Measurements from ENCODE around the gene STPG4.
A peak's percentile ranks its signal among the peaks of the same experiment; 100 is the strongest.

The STPG4 gene

GRCh38 chr2:47161475-47161874 lies 6.4 kb upstream of the STPG4 start:
- TF ChIP-seq, protein P1, sequence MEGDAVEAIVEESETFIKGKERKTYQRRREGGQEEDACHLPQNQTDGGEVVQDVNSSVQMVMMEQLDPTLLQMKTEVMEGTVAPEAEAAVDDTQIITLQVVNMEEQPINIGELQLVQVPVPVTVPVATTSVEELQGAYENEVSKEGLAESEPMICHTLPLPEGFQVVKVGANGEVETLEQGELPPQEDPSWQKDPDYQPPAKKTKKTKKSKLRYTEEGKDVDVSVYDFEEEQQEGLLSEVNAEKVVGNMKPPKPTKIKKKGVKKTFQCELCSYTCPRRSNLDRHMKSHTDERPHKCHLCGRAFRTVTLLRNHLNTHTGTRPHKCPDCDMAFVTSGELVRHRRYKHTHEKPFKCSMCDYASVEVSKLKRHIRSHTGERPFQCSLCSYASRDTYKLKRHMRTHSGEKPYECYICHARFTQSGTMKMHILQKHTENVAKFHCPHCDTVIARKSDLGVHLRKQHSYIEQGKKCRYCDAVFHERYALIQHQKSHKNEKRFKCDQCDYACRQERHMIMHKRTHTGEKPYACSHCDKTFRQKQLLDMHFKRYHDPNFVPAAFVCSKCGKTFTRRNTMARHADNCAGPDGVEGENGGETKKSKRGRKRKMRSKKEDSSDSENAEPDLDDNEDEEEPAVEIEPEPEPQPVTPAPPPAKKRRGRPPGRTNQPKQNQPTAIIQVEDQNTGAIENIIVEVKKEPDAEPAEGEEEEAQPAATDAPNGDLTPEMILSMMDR (IDR thresholded peaks at IDR 0.05) = no peak
- Mint-ChIP-seq H3K36me3 (ENCODE audit: low read depth) (peaks cover 84% of the 10 kb centered on the region), H3K4me3 (no peak overlapping the region), H3K9me3 (no peaks in the 10 kb centered on the region), H3K27ac (no peak overlapping the region), H3K4me1 (peaks cover 25% of the 10 kb centered on the region), H3K27me3 (ENCODE audit: low read depth, poor library complexity) (peaks cover 4% of the 10 kb centered on the region)
- DNase-seq = no peak

GRCh38 chr2:47160660-47161059 lies 5.6 kb upstream of the STPG4 start:
- Mint-ChIP-seq H3K4me3 (no peak overlapping the region), H3K9me3 (no peaks in the 10 kb centered on the region), H3K36me3 (ENCODE audit: low read depth) (peaks cover 80% of the 10 kb centered on the region), H3K4me1 (peaks cover 21% of the 10 kb centered on the region), H3K27me3 (ENCODE audit: low read depth, poor library complexity) (peaks cover 4% of the 10 kb centered on the region), H3K27ac (no peak overlapping the region)
- no peak for DNase-seq
- TF ChIP-seq, protein P1 (IDR thresholded peaks at IDR 0.05) = no peak

GRCh38 chr2:47160211-47160610 lies 5.1 kb upstream of the STPG4 start:
- Mint-ChIP-seq H3K27ac (no peak overlapping the region), H3K9me3 (no peaks in the 10 kb centered on the region), H3K4me3 (no peak overlapping the region), H3K36me3 (ENCODE audit: low read depth) (peaks cover 75% of the 10 kb centered on the region), H3K4me1 (peaks cover 17% of the 10 kb centered on the region), H3K27me3 (ENCODE audit: low read depth, poor library complexity) (peaks cover 4% of the 10 kb centered on the region)
- TF ChIP-seq, protein P1 (IDR thresholded peaks at IDR 0.05) = no peak
- DNase-seq = no peak

DNA sequence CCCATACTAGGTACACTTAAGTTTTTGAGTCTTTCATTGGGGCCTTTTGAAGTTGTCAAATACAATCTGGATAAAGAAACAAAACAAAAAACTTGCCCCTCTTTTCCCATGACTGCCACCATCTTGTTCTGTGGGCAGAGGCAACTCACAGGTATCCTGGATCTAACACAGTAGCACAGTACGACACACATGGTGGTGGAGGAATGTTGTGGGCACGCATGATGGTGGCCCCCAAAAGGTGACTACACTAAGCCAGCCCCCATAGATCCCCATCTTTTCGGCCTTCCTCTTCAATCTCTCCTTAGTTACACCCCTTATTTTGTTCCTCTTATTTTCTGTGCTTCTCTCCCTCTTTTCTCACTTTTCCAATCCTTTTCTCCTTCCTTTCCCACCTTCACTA lies 4.5 kb upstream of the STPG4 start:
- Mint-ChIP-seq H3K4me3 (no peak overlapping the region), H3K9me3 (no peaks in the 10 kb centered on the region), H3K36me3 (ENCODE audit: low read depth) (peaks cover 73% of the 10 kb centered on the region), H3K4me1 (peaks cover 14% of the 10 kb centered on the region), H3K27ac (peak overlapping the region; percentile 85), H3K27me3 (ENCODE audit: low read depth, poor library complexity) (peaks cover 4% of the 10 kb centered on the region)
- DNase-seq = no peak
- TF ChIP-seq, protein P1 (IDR thresholded peaks at IDR 0.05) = no peak

- H3K27ac Mint-ChIP-seq = no peak overlapping the region
- H3K9me3 Mint-ChIP-seq = no peaks in the 10 kb centered on the region
- H3K4me3 Mint-ChIP-seq = no peak overlapping the region
- no peak for DNase-seq
- H3K4me1 Mint-ChIP-seq = peaks cover 17% of the 10 kb centered on the region
- TF ChIP-seq, protein P1 (IDR thresholded peaks at IDR 0.05) = no peak
- peaks cover 4% of the 10 kb centered on the region for H3K27me3 Mint-ChIP-seq (ENCODE audit: low read depth, poor library complexity)
- H3K36me3 Mint-ChIP-seq (ENCODE audit: low read depth) = peaks cover 68% of the 10 kb centered on the region
These were observed 3.5 kb upstream of the STPG4 start for GRCh38 chr2:47158576-47158975.

- TF ChIP-seq, protein P1 (IDR thresholded peaks at IDR 0.05) = no peak
- Mint-ChIP-seq H3K27me3 (ENCODE audit: low read depth, poor library complexity) (no peaks in the 10 kb centered on the region), H3K4me3 (no peak overlapping the region), H3K36me3 (ENCODE audit: low read depth) (peaks cover 26% of the 10 kb centered on the region), H3K4me1 (peaks cover 9% of the 10 kb centered on the region), H3K9me3 (no peaks in the 10 kb centered on the region), H3K27ac (no peak overlapping the region)
- DNase-seq = no peak
These were observed 2.3 kb downstream of the STPG4 start for GRCh38 chr2:47152803-47153202.
